ENCODE results near the gene NDUFA3. TPM values are rescaled to one million over a fixed set of nuclear protein-coding genes. Genes with fewer than 3 reads are reported as not detected.

Gene NDUFA3
- total RNA-seq, 4 donors from 2014 or later, result 20.9 to 29.5 (median 25.4) TPM

DNA sequence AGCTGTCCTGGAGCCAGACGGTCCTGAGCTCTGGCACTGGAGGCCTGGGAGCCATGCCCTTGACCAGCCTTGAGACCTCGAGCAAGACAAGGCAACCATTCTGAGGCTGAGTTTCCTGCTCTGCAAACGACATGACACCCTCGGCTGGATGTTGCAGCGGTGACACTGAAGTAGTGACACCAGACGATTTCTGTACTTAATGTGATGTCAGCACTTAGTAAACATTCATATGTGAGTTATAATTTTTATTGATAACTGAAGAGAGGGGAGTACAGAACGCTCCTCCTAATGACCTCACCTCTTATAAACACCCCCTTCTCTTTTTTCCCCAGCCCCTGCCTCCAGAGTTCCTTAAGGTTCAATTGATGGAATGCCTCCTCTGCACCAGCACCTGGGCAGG, 5.8 kb downstream of the NDUFA3 start:
- TF ChIP-seq POLR2A (IDR thresholded peaks at IDR 0.05) (no peak), CTCF (IDR thresholded peaks at IDR 0.05) (no peak)
- H3K27ac ChIP-seq, result no peak overlapping the region
- DNase-seq, result no peak
- H3K27me3 ChIP-seq, result no peaks in the 10 kb centered on the region
- peaks cover 26 to 77% (median 34%) of the 10 kb centered on the region in 3 donors for H3K36me3 ChIP-seq
- peaks cover 2 to 12% (median 7%) of the 10 kb centered on the region in 3 donors for H3K4me1 ChIP-seq
- intact Hi-C loops (cut with DNase I), result no loop called here
- no peak overlapping the region for H3K4me3 ChIP-seq
- WGBS, 2 donors, result 75 to 79% methylated on average over 5 to 7 of the region's 7 CpGs
- no peaks in the 10 kb centered on the region for H3K9me3 ChIP-seq

- WGBS, 2 donors, result 80% methylated on average over 1 of the region's 6 CpGs; no CpG with 5 or more reads in 1 of the 2 donors
- Histone ChIP-seq H3K4me1 (peaks cover 6 to 12% (median 10%) of the 10 kb centered on the region in 3 donors), H3K9me3 (no peaks in the 10 kb centered on the region), H3K27ac (no peak overlapping the region), H3K27me3 (no peaks in the 10 kb centered on the region), H3K4me3 (no peak overlapping the region), H3K36me3 (peaks cover 26 to 77% (median 34%) of the 10 kb centered on the region in 3 donors)
- TF ChIP-seq POLR2A (IDR thresholded peaks at IDR 0.05), result no peak
- no peak for TF ChIP-seq CTCF (IDR thresholded peaks at IDR 0.05)
- no peak for DNase-seq
- intact Hi-C loops (cut with DNase I), result no loop called here
Measured at GRCh38 chr19:54109651-54110050, 7.0 kb downstream of the NDUFA3 start.

GRCh38 chr19:54114340-54115108, 11.9 kb downstream of the NDUFA3 start:
- Histone ChIP-seq H3K9me3 (no peaks in the 10 kb centered on the region), H3K36me3 (peaks cover 14 to 50% (median 16%) of the 10 kb centered on the region in 3 donors), H3K4me1 (peaks cover 19 to 31% (median 22%) of the 10 kb centered on the region in 3 donors), H3K27ac (peak overlapping the region; percentile 25 to 96 (median 90)), H3K4me3 (peak overlapping the region; percentile 62 to 92 (median 83)), H3K27me3 (no peaks in the 10 kb centered on the region)
- intact Hi-C loops (cut with DNase I), result no loop called here
- WGBS, 2 donors, result 33 to 58% methylated on average over 3 to 22 of the region's 28 CpGs
- DNase-seq, result no peak
- no peak for TF ChIP-seq POLR2A (IDR thresholded peaks at IDR 0.05)
- no peak for TF ChIP-seq CTCF (IDR thresholded peaks at IDR 0.05)

DNA sequence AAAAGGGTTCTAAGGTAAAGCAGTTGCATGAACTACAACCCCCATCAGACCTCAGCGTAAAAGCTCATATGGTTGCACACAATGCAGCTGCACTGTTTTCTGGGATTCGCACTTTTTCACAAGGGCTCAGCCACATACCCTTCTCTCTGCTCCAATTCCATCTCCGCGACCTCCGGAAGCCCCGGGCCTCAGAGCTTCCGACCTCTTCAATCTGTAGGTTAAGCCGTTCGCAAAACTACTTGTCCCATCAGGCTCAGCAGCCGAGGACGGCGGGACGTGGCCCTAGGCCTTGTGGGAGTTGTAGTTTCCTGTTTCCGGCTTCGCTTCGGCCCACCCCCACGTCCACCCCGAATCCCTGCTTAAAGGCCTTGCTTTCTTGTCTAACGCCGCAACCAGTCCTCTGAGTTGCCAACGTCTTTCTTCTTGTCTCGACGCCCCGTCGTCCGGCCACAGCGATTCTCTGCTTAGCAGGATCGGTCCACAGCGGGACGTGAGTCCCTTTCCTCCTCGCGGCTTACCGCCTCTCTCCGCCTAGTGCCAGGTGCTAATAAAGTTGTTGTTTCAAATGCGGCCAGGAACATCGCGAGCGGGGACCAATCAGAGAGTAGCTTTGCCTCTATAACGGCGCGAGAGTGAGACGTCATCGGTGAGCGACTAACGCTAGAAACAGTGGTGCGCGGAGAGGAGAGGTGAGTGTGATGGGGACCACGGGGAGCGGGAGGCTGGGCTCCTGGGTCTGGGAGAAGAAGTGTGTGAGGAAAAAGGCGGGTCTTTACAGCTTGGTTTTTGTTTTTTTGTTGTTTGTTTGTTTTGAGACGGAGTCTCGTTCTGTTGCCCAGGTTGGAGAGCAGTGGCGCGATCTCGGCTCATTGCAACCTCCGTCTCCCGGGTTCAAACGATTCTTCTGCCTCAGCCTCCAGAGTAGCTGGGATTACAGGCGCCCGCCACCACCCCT, 12.7 kb downstream of the NDUFA3 start, which contains the start of the genes PRPF31 and TFPT:
PRPF31 (plus strand) TSS at position 646 of the 955 bp plus-strand sequence. CDS start 2,525 bp downstream, outside the sequence.
TFPT (minus strand) TSS at position 549 of the 955 bp plus-strand sequence; CDS start at position 161, 388 bp downstream.
- H3K4me1 ChIP-seq, result peaks cover 19 to 31% (median 22%) of the 10 kb centered on the region in 3 donors
- TF ChIP-seq CTCF (IDR thresholded peaks at IDR 0.05) (peak in 2 of 6 experiments; percentile 3 to 32), POLR2A (IDR thresholded peaks at IDR 0.05) (peak in 3 of 4 donors; percentile 38 to 64 (median 52))

More for the DNA sequence above, 12.7 kb downstream of the NDUFA3 start, which contains the start of the genes PRPF31 and TFPT:
- Histone ChIP-seq H3K9me3 (no peaks in the 10 kb centered on the region), H3K36me3 (peaks cover 5 to 50% (median 7%) of the 10 kb centered on the region in 3 donors), H3K27ac (peak within 1 kb of the TSS; percentile 90 to 96 (median 91)), H3K27me3 (no peaks in the 10 kb centered on the region), H3K4me3 (peak within 1 kb of the TSS; percentile 62 to 92 (median 83))
- intact Hi-C loops (cut with DNase I), result no loop called here
- 0% methylated on average over 53 to 58 of the region's 60 CpGs for WGBS, 2 donors
- peak; percentile 94 for DNase-seq

Measured in esophagus squamous epithelium (tissue), 5 donors.